NCI-H82 treated with DMSO at 0.1 percent for 48 hours (cell line): ENCODE data around the gene COG1.

Experiments used
- DNase-seq: peaks from one replicate; lab custom pipeline; 2025; ENCODE audit not compliant: unreplicated experiment; lab: John Stamatoyannopoulos, UW

COG1 gene

DNA sequence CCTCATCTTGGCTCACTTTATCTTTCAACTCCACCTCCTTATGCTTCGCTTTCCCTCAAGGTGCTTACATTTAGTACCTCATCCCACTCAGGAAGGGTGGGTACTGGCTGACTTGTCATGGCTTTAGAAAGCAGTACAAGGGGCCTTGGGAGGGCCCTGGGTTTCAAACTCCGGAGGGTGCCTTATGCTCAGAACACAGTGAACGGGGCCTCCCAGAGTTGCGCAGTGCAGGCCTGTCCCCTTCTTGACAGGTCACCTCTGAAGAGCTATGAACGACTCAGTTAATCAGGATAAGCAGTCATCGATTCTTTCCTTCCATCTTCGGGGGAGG, 6.0 kb downstream of the COG1 start:
- no peak for DNase-seq

DNA sequence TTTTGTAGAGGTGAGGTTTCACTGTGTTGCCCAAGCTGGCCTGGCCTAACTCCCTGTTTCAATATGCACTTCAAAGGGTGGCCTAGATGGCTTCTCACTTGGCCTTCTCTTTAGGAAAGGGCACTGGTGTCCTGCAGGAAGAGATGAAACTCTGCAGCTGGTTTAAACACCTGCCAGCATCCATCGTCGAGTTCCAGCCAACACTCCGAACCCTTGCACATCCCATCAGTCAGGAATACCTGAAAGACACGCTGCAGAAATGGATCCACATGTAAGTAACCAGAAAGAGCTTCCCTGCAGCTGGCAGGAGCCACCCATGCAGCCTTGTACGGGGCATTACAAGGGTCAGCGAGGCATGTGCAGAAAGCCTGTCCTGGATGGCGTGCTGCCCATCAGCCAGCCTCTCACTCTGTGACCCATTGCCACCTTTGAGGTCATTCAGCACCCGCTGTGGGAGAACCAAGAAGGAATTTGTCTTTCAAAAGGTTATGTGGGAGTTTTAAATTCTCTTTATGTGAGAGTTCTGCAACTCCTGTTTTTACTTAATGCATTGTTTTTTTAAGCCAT, 7.0 kb downstream of the COG1 start:
- no peak for DNase-seq

DNA sequence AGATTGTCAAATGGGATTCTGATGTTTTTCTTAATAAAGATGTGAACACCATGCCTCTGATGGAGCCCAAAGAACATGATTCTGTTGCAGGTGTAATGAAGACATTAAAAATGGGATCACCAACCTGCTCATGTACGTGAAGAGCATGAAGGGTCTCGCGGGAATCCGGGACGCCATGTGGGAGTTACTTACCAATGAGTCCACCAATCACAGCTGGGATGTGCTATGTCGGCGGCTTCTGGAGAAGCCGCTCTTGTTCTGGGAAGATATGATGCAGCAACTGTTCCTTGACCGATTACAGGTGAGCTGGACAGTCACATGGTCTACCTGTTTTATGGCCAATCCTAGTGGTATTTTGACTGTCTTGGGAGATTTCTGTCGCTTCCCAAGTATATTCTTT, 7.6 kb downstream of the COG1 start:
- no peak for DNase-seq

DNA sequence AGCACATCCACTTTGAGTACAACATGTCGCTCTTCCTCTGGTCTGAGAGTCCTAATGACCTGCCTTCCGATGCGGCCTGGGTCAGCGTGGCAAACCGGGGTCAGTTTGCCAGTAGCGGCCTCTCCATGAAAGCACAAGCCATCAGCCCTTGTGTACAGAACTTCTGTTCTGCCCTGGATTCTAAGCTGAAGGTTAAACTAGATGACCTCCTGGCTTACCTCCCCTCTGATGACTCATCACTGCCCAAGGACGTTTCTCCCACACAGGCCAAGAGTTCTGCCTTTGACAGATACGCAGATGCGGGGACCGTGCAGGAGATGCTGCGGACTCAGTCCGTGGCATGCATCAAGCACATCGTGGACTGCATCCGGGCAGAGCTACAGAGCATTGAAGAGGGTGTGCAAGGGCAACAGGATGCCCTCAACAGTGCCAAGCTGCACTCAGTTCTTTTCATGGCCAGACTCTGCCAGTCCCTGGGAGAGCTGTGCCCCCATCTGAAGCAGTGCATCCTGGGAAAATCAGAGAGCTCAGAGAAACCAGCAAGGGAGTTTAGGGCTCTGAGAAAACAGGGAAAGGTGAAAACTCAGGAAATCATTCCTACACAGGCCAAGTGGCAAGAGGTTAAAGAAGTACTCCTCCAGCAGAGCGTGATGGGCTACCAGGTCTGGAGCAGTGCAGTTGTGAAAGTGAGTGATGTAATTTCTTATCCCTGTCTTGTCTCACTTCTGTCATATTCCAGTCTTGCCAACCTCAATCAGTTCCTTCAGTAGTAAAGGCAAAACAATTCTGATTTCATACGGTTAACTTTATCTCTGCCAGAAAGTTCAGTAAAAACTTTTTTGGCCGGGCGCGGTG, 8.6 kb downstream of the COG1 start:
- DNase-seq = no peak

DNA sequence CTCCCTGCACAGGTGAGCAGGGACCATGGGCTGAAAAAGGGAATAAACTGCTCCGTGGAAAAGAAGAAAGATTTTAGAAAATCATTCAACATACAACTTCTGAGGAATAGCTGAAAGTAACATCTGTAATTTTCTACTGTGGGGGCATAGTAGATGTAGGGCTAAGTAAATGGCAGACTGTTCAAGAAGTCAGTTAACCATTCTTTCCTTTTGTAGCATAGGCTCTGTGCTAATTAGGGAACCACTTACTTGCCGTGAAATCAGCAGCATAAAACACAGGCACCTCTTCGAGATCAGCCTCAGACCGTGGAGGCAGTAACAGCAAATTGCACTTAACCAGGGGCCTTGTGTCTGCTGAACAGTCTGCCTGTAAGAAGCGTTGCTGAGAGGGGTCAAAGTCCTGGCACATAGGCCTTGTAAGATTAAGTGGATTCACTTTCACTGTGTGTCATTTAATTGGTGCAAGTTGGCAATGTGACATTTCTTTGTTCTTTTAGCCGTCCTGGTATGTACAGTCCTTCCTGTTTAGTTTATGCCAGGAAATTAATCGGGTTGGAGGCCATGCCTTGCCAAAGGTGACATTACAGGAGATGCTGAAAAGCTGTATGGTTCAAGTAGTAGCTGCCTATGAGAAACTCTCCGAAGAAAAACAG, 10.4 kb downstream of the COG1 start:
- DNase-seq = no peak

DNA sequence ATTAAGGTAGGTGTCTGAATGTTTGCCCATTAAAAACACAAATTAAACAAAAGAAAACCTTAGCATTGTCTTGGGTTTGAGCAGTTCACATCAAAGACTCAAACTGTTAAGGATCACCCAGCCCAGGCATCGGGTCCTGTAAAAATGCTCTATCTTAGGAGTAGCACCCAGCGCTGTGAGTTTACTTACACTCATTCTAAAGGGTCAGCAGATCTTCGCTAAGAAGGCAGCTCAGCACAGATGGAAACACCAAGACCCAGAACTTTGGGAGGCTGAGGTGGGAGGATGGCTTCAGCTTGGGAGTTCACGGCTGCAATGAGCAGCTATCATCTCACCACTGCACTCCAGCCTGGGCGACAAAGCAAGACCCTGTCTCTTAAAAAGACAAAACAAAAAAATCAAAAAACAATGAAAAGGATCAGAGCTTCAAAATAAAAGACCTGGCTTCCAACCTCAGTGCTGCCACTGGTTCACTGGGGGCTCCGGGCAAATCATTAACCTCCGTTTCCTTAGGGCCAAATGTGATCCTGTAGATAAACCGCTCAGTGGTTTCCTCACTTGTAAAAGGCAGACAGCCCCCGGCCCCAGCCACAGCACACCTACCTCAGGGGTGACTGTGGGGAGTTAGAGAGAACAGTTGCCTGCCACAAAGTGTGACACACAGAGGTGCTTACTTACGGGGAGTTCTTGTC, 11.1 kb downstream of the COG1 start:
- DNase-seq = no peak

DNA sequence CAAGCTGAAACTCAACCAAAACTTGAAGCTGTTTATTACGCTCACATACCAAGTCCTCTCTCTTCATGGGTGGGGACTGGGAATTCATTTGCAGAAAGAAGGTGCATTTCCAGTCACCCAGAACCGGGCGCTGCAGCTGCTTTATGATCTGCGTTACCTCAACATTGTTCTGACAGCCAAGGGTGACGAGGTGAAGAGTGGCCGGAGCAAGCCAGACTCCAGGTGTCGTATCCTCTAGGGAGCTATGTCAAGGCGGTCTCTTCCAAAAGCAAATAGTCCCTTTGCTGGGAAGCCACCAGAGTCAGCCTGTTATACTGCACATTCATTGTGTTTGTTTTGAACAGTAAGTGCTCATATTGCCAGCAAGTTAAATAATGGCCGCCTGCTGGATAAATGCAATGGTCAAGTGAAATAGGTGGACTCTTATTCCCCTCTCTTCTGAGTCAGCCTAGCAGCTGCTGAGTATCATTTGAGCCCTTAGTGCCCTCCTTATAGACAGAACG, 12.7 kb downstream of the COG1 start:
- DNase-seq = no peak

DNA sequence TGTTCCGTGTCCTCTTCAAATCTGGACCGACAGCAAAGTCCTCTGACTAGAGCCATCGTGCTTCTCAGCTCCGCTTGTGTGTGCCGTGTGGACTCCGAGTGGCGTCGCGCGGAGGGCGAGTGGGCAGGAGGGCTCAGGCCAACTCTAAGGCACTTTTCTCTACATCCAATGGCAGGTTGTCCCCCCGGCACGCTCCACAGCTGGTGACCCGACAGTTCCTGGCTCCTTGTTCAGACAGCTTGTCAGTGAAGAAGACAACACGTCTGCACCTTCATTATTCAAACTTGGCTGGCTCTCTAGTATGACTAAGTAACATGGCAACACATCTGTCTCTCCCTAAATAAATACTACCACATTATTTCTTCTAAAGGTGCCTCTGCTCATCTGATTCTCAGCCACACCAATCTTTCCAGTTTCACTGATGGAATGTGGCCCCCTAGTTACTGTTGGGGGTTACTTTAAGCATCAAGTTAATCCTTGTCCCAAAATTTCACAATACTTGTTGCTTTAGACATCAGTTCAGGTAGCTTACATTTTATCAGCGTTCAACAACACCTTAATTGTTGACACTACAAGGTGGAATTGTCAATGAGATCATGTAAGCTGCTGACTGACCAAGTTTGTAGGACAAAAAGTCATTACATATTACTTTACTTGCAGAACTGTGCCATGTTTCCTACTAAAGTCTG, 15.4 kb downstream of the COG1 start:
- DNase-seq = no peak

DNA sequence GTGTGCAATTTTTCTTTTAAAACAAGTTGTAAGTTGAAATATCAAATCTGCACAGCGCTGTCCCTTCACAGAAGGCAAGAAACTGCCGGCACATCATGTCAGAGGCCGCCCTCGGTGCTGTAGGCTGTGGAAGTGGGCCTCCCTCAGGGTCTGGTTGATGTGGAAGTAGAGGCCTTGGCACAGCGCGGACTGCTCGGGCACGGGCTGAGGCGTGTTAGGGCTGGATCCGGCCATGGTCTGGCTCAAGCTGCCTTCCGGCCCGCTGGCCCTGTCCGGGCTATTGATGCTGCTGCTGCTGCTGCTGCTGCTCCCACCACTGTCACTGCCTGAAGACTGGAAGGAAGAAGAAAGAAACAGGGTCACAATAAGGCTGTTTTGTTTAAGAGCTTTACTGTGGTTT, 16.6 kb downstream of the COG1 start:
- no peak for DNase-seq

DNA sequence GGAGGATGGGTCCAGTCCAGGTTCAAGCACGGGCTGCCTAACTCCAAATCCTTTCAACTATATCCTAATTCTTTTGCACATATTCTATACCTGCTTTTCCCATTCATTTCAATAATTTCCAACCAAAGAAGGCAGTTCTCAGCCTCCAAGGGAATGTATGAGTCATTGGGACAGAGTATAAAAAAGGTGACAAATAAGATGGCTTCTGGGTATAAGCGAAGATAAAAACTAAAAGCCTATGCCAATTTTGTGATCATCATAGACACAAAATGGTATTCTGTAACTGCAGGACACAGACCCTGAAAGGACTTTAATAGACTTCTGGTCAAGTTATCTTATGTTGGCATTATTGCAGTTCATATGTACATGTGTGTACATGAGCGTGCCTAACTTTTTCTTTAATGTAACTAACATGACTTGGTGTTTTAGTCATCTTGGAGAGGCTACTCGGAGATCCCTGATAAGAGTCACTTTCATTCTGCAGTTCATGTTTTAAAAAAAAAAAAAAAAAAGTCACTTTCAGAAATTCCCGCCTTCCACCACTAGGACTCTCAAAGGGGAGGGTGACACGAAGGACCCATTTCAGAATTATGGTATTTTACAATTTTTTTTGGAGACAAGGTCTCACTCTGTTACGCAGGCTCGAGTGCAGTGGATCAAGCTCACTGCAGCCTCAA, 17.3 kb downstream of the COG1 start:
- no peak for DNase-seq

DNA sequence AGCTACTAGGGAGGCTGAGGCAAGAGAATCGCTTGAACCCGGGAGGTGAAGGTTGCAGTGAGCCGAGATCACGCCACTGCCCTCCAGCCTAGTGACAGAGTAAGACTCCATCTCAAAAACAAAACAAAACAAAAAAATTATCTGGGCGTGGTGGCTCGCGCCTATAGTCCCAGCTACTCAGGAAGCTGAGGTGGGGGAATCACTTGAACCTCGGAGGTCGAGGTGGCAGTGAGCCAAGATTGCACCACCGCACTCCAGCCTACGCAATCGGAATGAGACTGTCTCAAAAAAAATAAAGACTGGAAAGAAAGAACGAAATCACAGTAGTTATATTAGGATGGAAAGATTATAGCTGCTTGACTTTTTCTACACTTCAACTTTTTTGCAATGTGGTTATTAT, 18.9 kb downstream of the COG1 start:
- no peak for DNase-seq

DNA sequence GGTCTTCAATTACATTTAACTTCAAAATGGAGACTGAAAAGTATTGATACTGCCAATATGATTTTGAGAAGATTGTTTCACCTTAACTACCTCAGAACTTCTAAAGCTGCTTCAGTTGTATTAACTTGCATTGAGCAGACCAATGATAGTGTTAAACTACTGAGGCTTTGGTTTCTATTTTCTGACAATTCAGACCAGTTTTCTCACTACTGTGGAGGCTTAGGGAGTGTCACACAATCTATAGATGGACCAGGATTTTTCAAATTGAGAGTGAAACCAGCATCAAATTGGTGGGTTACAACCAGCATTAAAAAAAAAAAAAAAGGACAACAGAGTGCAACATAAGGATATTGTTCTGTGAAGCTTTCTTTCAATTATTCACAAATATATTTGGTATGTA, 21.2 kb downstream of the COG1 start:
- no peak for DNase-seq

DNA sequence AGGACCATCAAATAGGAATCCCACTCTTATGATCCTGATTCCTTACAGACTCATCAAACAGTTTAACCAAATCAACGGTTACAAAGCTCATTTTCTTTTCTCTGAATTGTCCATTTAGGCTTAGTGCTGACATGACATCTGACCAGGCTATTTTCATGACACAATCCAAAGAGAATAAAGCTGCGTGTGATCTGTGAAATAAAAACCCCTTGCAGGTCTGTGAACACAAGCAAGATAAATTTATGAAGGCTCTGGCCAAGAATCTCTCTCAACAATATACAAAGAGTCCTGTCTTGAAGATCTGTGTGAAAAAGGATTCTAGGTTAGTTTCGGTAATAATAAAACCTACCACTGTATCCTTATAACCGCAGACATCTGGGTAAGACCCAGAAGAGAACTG, 22.0 kb downstream of the COG1 start:
- DNase-seq = no peak

DNA sequence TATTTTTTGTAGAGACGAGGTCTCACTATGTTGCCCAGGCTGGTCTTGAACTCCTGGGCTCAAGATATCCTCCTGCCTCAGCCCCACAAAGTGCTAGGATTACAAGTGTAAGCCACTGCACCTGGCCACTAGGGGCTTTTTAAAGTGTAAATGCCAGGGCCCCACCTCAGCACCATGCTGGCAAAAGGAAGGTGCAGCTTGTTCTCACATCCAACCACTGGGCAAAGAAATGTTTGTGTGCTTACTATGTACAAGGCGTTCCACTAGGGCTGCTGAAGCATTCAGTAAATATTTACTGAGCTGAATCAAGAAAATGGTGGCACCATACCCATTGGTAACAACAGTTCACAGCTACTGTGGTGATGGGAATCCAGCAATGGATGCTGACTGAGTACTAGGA, 22.6 kb downstream of the COG1 start:
- no peak for DNase-seq

DNA sequence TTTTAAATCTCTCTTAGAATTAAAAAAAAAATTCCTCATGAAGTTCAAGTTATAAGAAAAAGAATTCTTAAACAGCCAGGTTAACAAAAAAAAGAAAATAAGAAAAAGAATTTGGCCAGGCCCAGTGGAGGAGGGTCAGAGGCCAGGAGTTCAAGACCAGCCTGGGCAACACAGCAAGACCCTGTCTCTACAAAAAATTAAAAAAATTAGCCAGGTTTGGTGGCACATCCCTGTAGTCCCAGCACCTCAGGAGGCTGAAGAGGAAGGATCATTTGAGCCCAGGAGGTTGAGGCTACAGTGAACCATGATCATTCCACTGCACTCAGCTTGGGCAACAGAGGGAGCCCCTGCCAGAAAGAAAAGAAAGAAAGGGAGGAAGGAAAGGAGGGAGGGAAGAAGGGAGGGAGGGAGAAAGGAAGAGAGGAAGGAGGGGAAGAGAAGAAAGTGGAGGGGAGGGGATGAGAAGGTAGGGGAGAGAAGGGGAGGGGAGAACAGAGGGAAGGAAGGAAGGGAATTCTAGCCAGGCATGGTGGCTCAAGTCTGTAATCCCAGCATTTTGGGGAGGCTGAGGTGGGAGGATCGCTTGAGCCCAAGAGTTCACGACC, 30.9 kb downstream of the COG1 start:
- DNase-seq = no peak

DNA sequence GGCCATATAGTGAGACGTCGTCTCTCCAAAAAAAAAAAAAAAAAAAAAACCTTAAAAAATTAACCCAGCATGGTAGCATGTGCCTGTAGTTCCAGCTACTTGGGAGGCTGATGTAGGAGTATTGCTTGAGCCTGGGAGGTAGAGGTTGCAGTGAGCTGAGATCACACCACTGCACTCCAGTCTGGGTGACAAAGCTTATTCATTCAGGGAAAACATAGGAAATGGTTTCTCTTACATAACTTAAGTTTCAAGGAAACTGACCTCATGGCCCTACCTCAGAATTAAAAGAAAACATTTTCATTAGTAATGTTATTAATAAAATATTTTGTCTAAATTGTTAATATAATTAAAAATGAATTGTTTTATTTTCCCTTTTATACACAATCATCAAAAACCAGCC, 31.4 kb downstream of the COG1 start:
- DNase-seq = no peak

DNA sequence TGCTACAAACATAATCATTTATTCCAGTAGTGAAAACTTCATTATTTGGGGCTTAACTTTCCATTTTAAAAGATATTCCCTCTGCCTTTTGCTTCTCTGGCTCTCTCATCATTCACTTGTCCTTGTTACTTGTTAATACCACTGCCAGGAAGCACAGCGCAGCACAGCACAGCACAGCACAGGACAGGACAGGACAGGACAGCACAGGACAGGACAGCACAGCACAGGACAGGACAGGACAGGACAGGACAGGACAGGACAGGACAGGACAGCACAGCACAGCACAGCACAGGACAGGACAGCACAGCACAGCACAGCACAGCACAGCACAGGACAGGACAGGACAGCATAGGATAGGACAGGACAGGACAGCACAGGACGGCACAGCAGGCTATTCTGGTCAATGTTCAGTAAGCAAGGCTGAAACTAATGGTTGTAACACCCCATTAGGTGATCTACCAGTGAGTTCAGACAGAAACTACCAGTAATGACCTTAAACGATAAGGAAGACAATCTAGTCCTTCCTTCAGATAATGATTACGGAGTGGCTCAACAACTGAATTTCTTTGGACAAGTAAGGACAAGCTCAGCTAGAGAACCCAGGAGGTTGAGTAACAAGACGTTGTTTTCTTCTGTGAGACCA, 31.9 kb downstream of the COG1 start:
- DNase-seq = no peak

DNA sequence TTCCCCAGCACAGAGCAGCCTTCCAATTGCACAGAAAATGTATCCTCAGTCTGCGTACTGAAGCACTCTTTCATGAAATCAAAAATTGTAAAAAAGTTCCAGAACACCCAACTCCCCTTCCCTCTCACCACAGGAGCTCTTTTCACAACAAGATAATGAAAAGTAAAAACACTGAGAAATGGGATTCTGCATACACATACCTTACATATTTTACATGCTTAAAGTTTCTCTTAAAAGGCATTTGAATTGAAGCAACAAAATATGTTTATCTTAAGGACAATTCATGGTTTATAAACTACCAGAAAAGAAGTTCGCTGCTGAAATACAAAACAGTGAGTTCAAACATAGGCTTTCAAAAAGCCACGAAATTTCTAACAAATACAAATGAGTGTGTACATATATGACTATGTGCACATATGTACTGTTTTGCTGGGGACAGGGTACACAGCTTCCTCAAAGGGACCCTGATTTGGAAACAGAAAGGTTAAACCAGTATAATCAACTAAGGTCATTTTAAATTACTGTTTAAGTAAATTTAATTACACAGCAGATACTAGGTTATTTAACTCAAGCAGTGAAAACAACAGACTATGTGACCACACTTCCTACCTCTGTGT, 33.8 kb downstream of the COG1 start:
- no peak for DNase-seq

DNA sequence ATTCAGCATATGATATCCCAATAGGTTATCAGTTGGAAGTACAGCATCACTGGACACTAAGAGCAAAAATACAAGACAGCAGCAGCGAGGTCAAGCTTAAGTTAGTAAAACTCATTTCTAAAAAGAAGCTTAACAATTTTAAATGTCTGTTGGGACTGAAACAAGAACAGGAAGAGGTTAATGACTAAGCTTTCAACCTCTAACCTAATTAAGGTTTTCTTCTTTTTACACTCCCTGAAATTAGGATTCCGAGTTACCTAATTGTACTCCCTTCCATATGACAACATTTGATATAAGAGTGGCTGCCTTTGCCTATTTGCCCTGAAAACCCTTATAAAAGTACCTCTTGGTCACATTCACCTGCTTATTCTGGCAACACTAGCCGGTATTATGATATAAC, 34.5 kb downstream of the COG1 start:
- no peak for DNase-seq
